Activated naive CD8-positive, alpha-beta T cell treated with anti-CD3 and anti-CD28 coated beads, Interleukin-2, amount 50 U/mL, for 24 hours (primary cell): ENCODE measurements around the gene CCND3.
"Not testable (repeated sequence)": the region's sequence is repeated elsewhere in the genome, so short reads cannot be mapped to it uniquely, and the experiment has no call there.

Source experiments
- ATAC-seq: fragments of 150-1000 bp; cut with Tn5 transposase; one replicate; pipeline ENCODE4 v1.10.0; 2021
- DNase-seq: peaks from one replicate; pipeline ENCODE4 v3.0.0; 2021
- H3K27ac Mint-ChIP-seq: one replicate; pipeline ENCODE4 v1.8.0; 2021; ENCODE audit warnings: mild to moderate bottlenecking, mixed read lengths
- H3K27me3 Mint-ChIP-seq: one replicate; pipeline ENCODE4 v1.8.0; 2021; ENCODE audit warnings: mixed read lengths
- H3K36me3 Mint-ChIP-seq: one replicate; pipeline ENCODE4 v1.8.0; 2021; ENCODE audit warnings: low read depth, mixed read lengths
- H3K4me1 Mint-ChIP-seq: one replicate; pipeline ENCODE4 v1.8.0; 2021; ENCODE audit warnings: mixed read lengths
- H3K4me3 Mint-ChIP-seq: one replicate; pipeline ENCODE4 v1.8.0; 2021; ENCODE audit warnings: mild to moderate bottlenecking, moderate library complexity, mixed read lengths
- H3K9me3 Mint-ChIP-seq: one replicate; pipeline ENCODE4 v1.8.0; 2021; ENCODE audit warnings: mixed read lengths

Gene CCND3

DNA sequence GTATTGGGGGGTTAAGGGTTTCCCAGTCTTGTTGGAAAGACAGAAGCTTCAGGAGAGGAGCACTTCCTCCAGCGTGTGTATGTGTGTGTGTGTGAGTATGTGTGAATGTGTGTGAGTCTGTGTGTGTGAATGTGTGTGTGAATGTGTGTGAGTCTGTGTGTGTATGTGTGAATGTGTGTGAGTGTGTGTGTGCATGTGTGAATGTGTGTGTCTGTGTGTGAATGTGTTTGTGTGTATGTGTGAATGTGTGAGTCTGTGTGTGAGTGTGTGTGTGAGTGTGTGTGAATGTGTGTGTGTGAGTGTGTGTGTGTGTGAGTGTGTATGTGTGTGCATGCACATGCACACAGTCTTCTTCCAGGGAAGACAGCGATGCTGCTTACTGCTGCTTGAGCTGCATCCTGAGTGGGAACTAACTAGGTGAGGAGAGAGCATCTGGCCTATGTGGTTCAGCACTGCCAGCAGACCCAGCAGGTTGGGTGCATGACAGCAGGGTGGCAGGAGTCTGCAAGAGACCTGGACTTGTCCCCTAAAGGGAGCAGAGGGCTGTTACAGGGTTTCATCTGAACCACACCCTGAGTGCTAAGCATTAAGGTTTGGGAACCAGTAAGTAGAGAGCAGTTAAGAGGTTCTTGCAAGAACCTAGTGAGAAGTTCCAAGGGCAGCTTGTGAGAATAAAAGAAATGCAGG is 22.7 kb upstream of the CCND3 start:
- no peaks in the 10 kb centered on the region for H3K27me3 Mint-ChIP-seq
- peaks cover 9% of the 10 kb centered on the region for H3K9me3 Mint-ChIP-seq
- ATAC-seq (peak; percentile 50), DNase-seq (no peak)
- H3K27ac Mint-ChIP-seq = peak overlapping the region; percentile 73
- peaks cover 95% of the 10 kb centered on the region for H3K4me1 Mint-ChIP-seq
- no peak overlapping the region for H3K4me3 Mint-ChIP-seq
- H3K36me3 Mint-ChIP-seq = peaks cover 16% of the 10 kb centered on the region

GRCh38 chr6:41963371-41963770 is 21.8 kb upstream of the CCND3 start:
- no peak overlapping the region for H3K4me3 Mint-ChIP-seq
- ATAC-seq = peak; percentile 17
- no peak for DNase-seq
- H3K27me3 Mint-ChIP-seq = no peaks in the 10 kb centered on the region
- H3K4me1 Mint-ChIP-seq = peaks cover 95% of the 10 kb centered on the region
- H3K9me3 Mint-ChIP-seq = peaks cover 14% of the 10 kb centered on the region
- peak overlapping the region; percentile 73 for H3K27ac Mint-ChIP-seq
- H3K36me3 Mint-ChIP-seq = peaks cover 24% of the 10 kb centered on the region

DNA sequence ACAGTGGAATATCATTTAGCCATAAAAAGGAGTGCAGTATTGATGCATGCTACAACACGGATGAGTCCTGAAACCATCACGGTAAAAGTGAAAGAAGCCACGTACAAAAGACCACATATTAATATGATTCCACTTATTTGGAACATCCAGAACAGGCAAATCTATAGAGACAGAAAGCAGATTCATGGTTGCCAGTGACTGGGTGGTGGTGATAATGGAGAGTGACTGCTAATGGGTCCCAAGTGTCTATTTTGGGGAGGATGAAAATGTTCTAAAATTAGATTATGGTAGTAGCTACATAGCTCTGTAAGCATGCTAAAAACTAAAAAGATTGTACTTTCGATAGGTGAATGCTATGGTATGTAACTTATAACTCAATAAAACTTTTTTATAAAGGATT is 18.4 kb upstream of the CCND3 start:
- Mint-ChIP-seq H3K4me1 (peaks cover 91% of the 10 kb centered on the region), H3K27ac (peak overlapping the region; percentile 93), H3K36me3 (peaks cover 24% of the 10 kb centered on the region), H3K27me3 (no peaks in the 10 kb centered on the region), H3K9me3 (peaks cover 14% of the 10 kb centered on the region), H3K4me3 (no peak overlapping the region)
- no peak for DNase-seq
- no peak for ATAC-seq

- ATAC-seq (peak; percentile 92), DNase-seq (no peak)
- H3K27me3 Mint-ChIP-seq = no peaks in the 10 kb centered on the region
- peaks cover 14% of the 10 kb centered on the region for H3K9me3 Mint-ChIP-seq
- peaks cover 85% of the 10 kb centered on the region for H3K4me1 Mint-ChIP-seq
- H3K36me3 Mint-ChIP-seq = peaks cover 26% of the 10 kb centered on the region
- peak overlapping the region; percentile 98 for H3K27ac Mint-ChIP-seq
- H3K4me3 Mint-ChIP-seq = peak overlapping the region; percentile 61
These were observed 16.6 kb upstream of the CCND3 start for GRCh38 chr6:41958022-41958856.

GRCh38 chr6:41957117-41957516 is 15.5 kb upstream of the CCND3 start:
- Mint-ChIP-seq H3K4me1 (peaks cover 79% of the 10 kb centered on the region), H3K27me3 (no peaks in the 10 kb centered on the region), H3K9me3 (peaks cover 14% of the 10 kb centered on the region), H3K4me3 (no peak overlapping the region), H3K36me3 (peaks cover 25% of the 10 kb centered on the region), H3K27ac (peak overlapping the region; percentile 98)
- ATAC-seq (no peak), DNase-seq (no peak)

DNA sequence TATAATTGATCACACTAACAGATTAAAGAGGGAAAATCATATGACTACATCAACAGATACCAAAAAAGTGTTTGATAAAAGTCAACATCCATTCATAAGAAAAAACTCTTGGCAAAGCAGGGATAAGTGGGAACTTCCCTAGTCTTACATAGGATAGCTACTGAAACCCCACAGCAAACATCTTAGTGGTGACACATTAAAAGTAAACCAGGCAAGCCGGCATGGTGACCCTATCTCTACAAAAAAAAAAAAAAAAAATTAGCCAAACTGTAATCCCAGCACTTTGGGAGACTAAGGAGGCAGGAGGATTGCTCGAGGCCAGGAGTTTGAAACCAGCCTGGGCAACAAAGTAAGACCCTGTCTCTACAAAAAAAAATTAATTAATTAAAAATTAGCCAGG is 13.8 kb upstream of the CCND3 start:
- Mint-ChIP-seq H3K27me3 (no peaks in the 10 kb centered on the region), H3K9me3 (peaks cover 11% of the 10 kb centered on the region), H3K36me3 (peaks cover 20% of the 10 kb centered on the region), H3K27ac (peak overlapping the region; percentile 87), H3K4me1 (peaks cover 65% of the 10 kb centered on the region), H3K4me3 (no peak overlapping the region)
- no peak for DNase-seq
- ATAC-seq = no peak

GRCh38 chr6:41954668-41955067 is 13.1 kb upstream of the CCND3 start:
- Mint-ChIP-seq H3K27ac (peak overlapping the region; percentile 87), H3K4me3 (no peak overlapping the region), H3K36me3 (peaks cover 14% of the 10 kb centered on the region), H3K9me3 (peaks cover 5% of the 10 kb centered on the region), H3K4me1 (peaks cover 63% of the 10 kb centered on the region), H3K27me3 (no peaks in the 10 kb centered on the region)
- ATAC-seq (no peak), DNase-seq (no peak)

DNA sequence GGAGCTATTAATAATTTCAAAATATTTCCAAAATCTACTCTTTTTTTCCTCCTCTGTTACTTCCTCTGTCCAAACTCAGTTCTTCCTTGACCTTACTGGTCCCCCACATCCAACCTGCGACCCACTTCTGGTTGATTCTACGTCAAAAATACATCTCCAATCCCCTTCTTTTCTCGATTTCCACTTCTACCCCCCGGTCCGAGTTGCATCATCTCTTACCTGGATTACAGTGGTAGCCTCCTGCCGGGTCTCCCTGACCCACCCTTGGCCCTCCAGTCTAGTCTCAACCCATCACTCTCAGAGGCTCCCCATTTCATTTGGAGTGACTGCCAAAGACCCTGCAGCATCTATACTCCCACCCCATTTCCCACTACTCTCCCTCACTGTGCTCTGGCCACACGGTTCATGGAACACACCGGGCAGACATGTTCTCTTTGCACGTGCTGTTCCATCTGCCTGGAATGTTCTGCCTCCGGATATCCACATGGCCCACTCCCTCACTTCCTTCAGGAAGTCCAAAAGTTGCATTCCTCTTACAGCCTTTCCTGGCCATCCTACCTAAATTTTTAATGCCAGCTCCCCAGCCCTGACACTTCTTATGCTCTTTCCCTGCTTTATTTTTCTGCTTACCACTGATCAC is 6.1 kb upstream of the CCND3 start:
- Mint-ChIP-seq H3K9me3 (no peaks in the 10 kb centered on the region), H3K4me3 (no peak overlapping the region), H3K27me3 (no peaks in the 10 kb centered on the region), H3K36me3 (peaks cover 2% of the 10 kb centered on the region), H3K27ac (peak overlapping the region; percentile 67), H3K4me1 (peaks cover 53% of the 10 kb centered on the region)
- ATAC-seq (no peak), DNase-seq (no peak)

- Mint-ChIP-seq H3K9me3 (no peaks in the 10 kb centered on the region), H3K36me3 (peaks cover 20% of the 10 kb centered on the region), H3K27ac (peak overlapping the region; percentile 76), H3K27me3 (no peaks in the 10 kb centered on the region), H3K4me1 (peaks cover 71% of the 10 kb centered on the region), H3K4me3 (peak overlapping the region; percentile 11)
- DNase-seq (no peak), ATAC-seq (no peak)
These were observed 1.8 kb upstream of the CCND3 start for GRCh38 chr6:41943456-41943855.

- H3K27me3 Mint-ChIP-seq, ATAC-seq, H3K9me3 Mint-ChIP-seq, DNase-seq: not testable (repeated sequence)
- H3K4me1 Mint-ChIP-seq = peaks cover 74% of the 10 kb centered on the region
- H3K4me3 Mint-ChIP-seq = peak overlapping the region; percentile 83
- H3K36me3 Mint-ChIP-seq = peaks cover 24% of the 10 kb centered on the region
- H3K27ac Mint-ChIP-seq = peak overlapping the region; percentile 97
These were observed 1.3 kb upstream of the CCND3 start for GRCh38 chr6:41942882-41943281.

- Mint-ChIP-seq H3K27ac (peak overlapping the region; percentile 97), H3K4me1 (peaks cover 74% of the 10 kb centered on the region), H3K36me3 (peaks cover 30% of the 10 kb centered on the region), H3K9me3 (no peaks in the 10 kb centered on the region), H3K4me3 (peak overlapping the region; percentile 83), H3K27me3 (no peaks in the 10 kb centered on the region)
- peak; percentile 35 for ATAC-seq
- DNase-seq = no peak
These were observed 651 bp upstream of the CCND3 start for GRCh38 chr6:41942067-41942851.

DNA sequence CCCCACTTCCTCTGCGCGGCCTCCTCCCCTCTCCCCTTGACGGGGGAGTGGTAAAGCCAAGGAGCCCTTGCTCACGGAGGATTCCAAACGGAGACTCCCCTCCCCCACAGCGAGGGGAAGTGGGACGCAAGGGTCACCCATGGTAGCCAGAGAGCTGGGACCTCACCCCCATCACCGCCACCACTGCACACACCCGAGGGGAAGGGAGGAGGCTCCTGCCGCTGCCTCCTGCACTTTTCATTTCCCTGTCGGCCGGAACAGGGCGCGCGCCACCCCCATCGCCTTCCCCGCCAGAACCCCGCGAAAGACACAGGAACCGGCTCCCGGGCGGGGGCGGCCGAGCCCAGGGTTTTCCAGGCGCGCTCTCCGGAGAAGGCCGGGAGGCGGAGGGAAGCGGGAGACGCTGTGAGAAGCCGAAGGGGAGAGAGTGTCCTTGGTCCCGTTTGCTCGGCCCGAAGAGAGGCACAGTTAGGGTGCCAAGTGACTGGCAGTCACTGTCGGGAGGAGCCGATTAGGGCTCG is 789 bp downstream of the CCND3 start:
- Mint-ChIP-seq H3K27ac (peak overlapping the region; percentile 95), H3K36me3 (peaks cover 40% of the 10 kb centered on the region)
- no peak for ATAC-seq

DNA sequence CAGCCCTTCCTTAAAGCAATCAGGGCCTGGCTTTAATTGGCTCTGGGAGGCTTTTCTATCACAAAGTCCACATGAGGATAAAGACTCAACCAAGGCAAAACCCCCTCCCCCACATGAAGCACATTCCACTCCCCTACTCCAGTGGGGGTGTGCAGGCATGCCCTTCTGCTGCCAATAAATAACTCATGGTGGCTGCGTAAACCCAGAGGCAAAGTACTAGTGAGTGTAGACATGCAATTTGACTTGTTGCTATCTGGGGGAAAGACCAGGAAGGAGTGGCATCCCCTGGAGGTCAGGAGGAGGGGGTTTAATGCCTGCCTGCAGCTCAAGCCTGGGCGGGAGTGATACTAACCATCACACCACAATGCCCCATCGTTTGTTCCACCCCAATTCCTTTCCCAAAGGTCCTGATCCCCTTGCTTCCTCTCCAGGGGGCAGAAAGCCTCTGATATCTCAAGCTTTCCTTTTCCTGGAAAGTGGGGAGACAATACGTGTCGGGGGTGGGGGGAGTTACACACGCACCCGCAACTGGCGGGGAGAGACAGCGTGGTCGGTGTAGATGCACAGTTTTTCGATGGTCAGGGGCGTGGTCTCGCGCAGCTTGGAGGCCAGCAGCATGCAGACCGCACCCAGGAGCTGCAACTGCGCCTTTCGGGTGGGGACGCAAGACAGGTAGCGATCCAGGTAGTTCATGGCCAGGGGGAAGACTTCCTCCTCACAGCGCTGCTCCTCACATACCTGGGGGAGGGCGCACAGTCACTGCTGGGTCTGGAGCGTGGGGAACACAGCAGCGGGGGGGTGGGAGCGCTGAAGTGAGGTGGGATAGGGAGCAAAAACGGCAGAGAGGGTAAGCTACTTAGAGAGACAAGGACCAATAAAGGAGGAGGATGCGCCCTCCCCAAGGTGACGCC is 1.5 kb downstream of the CCND3 start:
- DNase-seq (peak; percentile 62), ATAC-seq (peak; percentile 10)
- H3K4me3 Mint-ChIP-seq = peak overlapping the region; percentile 97
- peaks cover 79% of the 10 kb centered on the region for H3K4me1 Mint-ChIP-seq
- H3K36me3 Mint-ChIP-seq = peaks cover 44% of the 10 kb centered on the region
- H3K27me3 Mint-ChIP-seq = no peaks in the 10 kb centered on the region
- H3K27ac Mint-ChIP-seq = peak overlapping the region; percentile 95
- no peaks in the 10 kb centered on the region for H3K9me3 Mint-ChIP-seq

More for the DNA sequence above, 789 bp downstream of the CCND3 start:
- Mint-ChIP-seq H3K4me1 (peaks cover 79% of the 10 kb centered on the region), H3K27me3 (no peaks in the 10 kb centered on the region), H3K4me3 (peak overlapping the region; percentile 97), H3K9me3 (no peaks in the 10 kb centered on the region)
- peak; percentile 66 for DNase-seq
